Smooth muscle cell of trachea (primary cell): Measurements from ENCODE around the gene SLC40A1. TPM values are rescaled to one million over a fixed set of nuclear protein-coding genes. Genes with fewer than 3 reads are reported as not detected.

Source experiments
- total RNA-seq: library from RNA; depleted of rRNA; stranded (reverse); fragments of >200 nt; gene quantifications from 2 replicates; pipeline ENCODE4 v1.2.1, GENCODE V29; 2014

SLC40A1 gene
- 15.4 and 73.1 TPM in 2 replicates for total RNA-seq

GRCh38 chr2:189580658-189581353 lies at the start of gene SLC40A1:
Gene SLC40A1, minus strand, starts transcription at chr2:189580786. Its CDS starts 326 bp downstream, at chr2:189580460.

Other genes starting within 250 kb of the SLC40A1 start
- gene WDR75, start 139.3 kb downstream of the SLC40A1 start, total RNA-seq, result 39.4 and 51.1 TPM in 2 replicates
- gene ASNSD1, start 80.7 kb upstream of the SLC40A1 start, total RNA-seq, result 51.8 and 82.2 TPM in 2 replicates
- gene ANKAR, start 93.9 kb upstream of the SLC40A1 start, total RNA-seq, result 6.1 and 8.1 TPM in 2 replicates
- 5.3 and 12.8 TPM in 2 replicates for gene OSGEPL1, start 182.0 kb upstream of the SLC40A1 start, total RNA-seq
- 63.0 and 66.3 TPM in 2 replicates for gene ORMDL1, start 203.6 kb upstream of the SLC40A1 start, total RNA-seq
- 25.2 and 37.1 TPM in 2 replicates for gene PMS1, start 203.7 kb upstream of the SLC40A1 start, total RNA-seq